ENCODE data around the gene TMEM63C. TPM values are rescaled to one million over a fixed set of nuclear protein-coding genes. Genes with fewer than 3 reads are reported as not detected.

TMEM63C gene
- total and polyA plus RNA-seq, 2 donors (not counting 3 experiments of a cell fraction or from before 2014, with no cell fraction given): not detected

- Histone ChIP-seq H3K79me2 (ENCODE audit: control insufficient read depth, insufficient read depth, low read length) (no peaks in the 10 kb centered on the region), H2AFZ (ENCODE audit: low read depth, low read length) (no peak overlapping the region), H3K9me3 (replicated peaks; ENCODE audit: control insufficient read depth, insufficient read depth, low read length) (no peaks in the 10 kb centered on the region), H3K36me3 (ENCODE audit: control insufficient read depth in 2 of 2, extremely low read depth in 1 of 2, insufficient read depth in 2 of 2, low read length in 2 of 2) (no peaks in the 10 kb centered on the region), H3K4me1 (ENCODE audit: control insufficient read depth, extremely low read depth, insufficient read depth, low read length) (no peaks in the 10 kb centered on the region), H3K9me1 (replicated peaks; ENCODE audit: control insufficient read depth, extremely low read depth, insufficient read depth, low read length) (no peaks in the 10 kb centered on the region), H4K20me1 (replicated peaks; ENCODE audit: control insufficient read depth, extremely low read depth, insufficient read depth, low read length) (no peaks in the 10 kb centered on the region), H3K27ac (ENCODE audit: insufficient read depth, low read depth, low read length) (no peak overlapping the region), H3K9ac (replicated peaks; ENCODE audit: extremely low read depth, insufficient read depth, low read length) (no peak overlapping the region), H3K4me3 (replicated peaks in 1 of 3; ENCODE audit: insufficient read depth in 1 of 3, low read depth in 1 of 3, low read length in 3 of 3) (no peak overlapping the region), H3K4me2 (ENCODE audit: insufficient read depth, low read length) (no peak overlapping the region), H3K27me3 (ENCODE audit: control insufficient read depth in 2 of 2, insufficient read depth in 2 of 2, low read length in 2 of 2) (peaks cover 5 to 19% of the 10 kb centered on the region in 2 experiments)
- dilution Hi-C loops (cut with MboI; ENCODE audit: extremely low pct_ligation_motif_present, low sequenced_read_pairs) (no loop called here), intact Hi-C loops (cut with micrococcal nuclease) (no loop called here)
- POLR2A ChIA-PET: no interaction called here
- FAIRE-seq: no peak
- no peak for TF ChIP-seq FOS (IDR thresholded peaks at IDR 0.05; ENCODE audit: borderline replicate concordance, insufficient read depth, low read length)
- no peak for TF ChIP-seq CTCF (IDR thresholded peaks at IDR 0.05; ENCODE audit: extremely low read depth in 1 of 2, insufficient read depth in 1 of 2, low read depth in 1 of 2, low read length in 2 of 2)
- TF ChIP-seq EZH2 (IDR thresholded peaks at IDR 0.05; ENCODE audit: borderline replicate concordance, low read depth, low read length, severe bottlenecking): no peak
- TF ChIP-seq MYC (IDR thresholded peaks at IDR 0.05; ENCODE audit: low read depth, low read length): no peak
- no peak for TF ChIP-seq POLR2A (IDR thresholded peaks at IDR 0.05; ENCODE audit: low read depth, low read length)
- no peak for TF ChIP-seq MAX (IDR thresholded peaks at IDR 0.05; ENCODE audit: insufficient read depth, insufficient read length)
- TF ChIP-seq POLR2AphosphoS5 (IDR thresholded peaks at IDR 0.05; ENCODE audit: insufficient read depth, low read depth, low read length): no peak
- no peak for TF ChIP-seq JUN (IDR thresholded peaks at IDR 0.05; ENCODE audit: borderline replicate concordance, insufficient read depth, insufficient read length, low read depth)
- TF ChIP-seq GATA2 (IDR thresholded peaks at IDR 0.05; ENCODE audit: insufficient read depth, insufficient read length, low read depth, low read length): no peak
- CTCF ChIA-PET: no interaction called here
- BruUV-seq (replicated peaks): no TSS peak
- no peak for DNase-seq (ENCODE audit: low read depth, low spot score)
These were observed 2.9 kb downstream of the TMEM63C start for GRCh38 chr14:77184396-77185092.
